CD8-positive, alpha-beta memory T cell (primary cell): ENCODE data around the gene SYNCRIP. TPM values are rescaled to one million over a fixed set of nuclear protein-coding genes. Genes with fewer than 3 reads are reported as not detected.

Experiments used
- CTCF ChIA-PET: fragments of 350-600 bp; sonication (Branson Sonifier 250); formaldehyde crosslinking; loops from one replicate; lab custom pipeline; 2021; ENCODE audit warnings: antibody characterized with exemption; lab: Charles Lee
- POLR2A ChIA-PET: fragments of 350-600 bp; sonication (Branson Sonifier 250); formaldehyde crosslinking; loops from one replicate; lab custom pipeline; 2021; ENCODE audit warnings: antibody characterized with exemption; lab: Charles Lee
- DNase-seq, 5 donors: peaks; one replicate each; pipeline versions ENCODE4 v3.0.0 to v3.0.0-alpha.2; 2020 to 2022; ENCODE audit warnings: mixed read lengths in 1 of 5
- H3K27ac ChIP-seq: one replicate; pipeline ENCODE4 v1.7.0; 2013; ENCODE audit warnings: low read depth, mild to moderate bottlenecking, low read length, moderate library complexity
- H3K27me3 ChIP-seq: 2 replicates; pipeline ENCODE4 v1.7.0; 2013; ENCODE audit warnings: low read length, mild to moderate bottlenecking; ENCODE audit not compliant: insufficient read depth, poor library complexity, severe bottlenecking
- H3K36me3 ChIP-seq: 2 replicates; pipeline ENCODE4 v1.7.0; 2013; ENCODE audit warnings: mild to moderate bottlenecking, low read length, moderate library complexity; ENCODE audit not compliant: insufficient read depth
- H3K4me1 ChIP-seq: 2 replicates; pipeline ENCODE4 v1.7.0; 2013; ENCODE audit warnings: mild to moderate bottlenecking, low read length, moderate library complexity; ENCODE audit not compliant: insufficient read depth
- H3K4me3 ChIP-seq: 2 replicates; pipeline ENCODE4 v1.7.0; 2013; ENCODE audit warnings: mild to moderate bottlenecking, low read length
- H3K9me3 ChIP-seq: 2 replicates; pipeline ENCODE4 v1.7.0; 2013; ENCODE audit warnings: mild to moderate bottlenecking, low read length
- H3K27ac Mint-ChIP-seq, 8 donors: one replicate each; pipeline ENCODE4 v1.8.0; 2020 to 2021; ENCODE audit warnings: mixed read lengths in 8 of 8, mild to moderate bottlenecking in 6 of 8, inconsistent platforms in 3 of 8, moderate library complexity in 3 of 8
- H3K27me3 Mint-ChIP-seq, 2 donors: one replicate each; pipeline ENCODE4 v1.8.0; 2020 to 2021; ENCODE audit warnings: mixed read lengths in 2 of 2, mild to moderate bottlenecking in 1 of 2, moderate library complexity in 1 of 2
- H3K36me3 Mint-ChIP-seq, 3 donors: one replicate each; pipeline ENCODE4 v1.8.0; 2020 to 2021; ENCODE audit warnings: mixed read lengths in 3 of 3, inconsistent platforms in 1 of 3, mild to moderate bottlenecking in 1 of 3
- H3K4me1 Mint-ChIP-seq, 3 donors: one replicate each; pipeline ENCODE4 v1.8.0; 2020 to 2021; ENCODE audit warnings: mixed read lengths in 3 of 3, inconsistent platforms in 1 of 3, mild to moderate bottlenecking in 1 of 3
- H3K4me3 Mint-ChIP-seq, 7 donors: one replicate each; pipeline ENCODE4 v1.8.0; 2020 to 2021; ENCODE audit warnings: mixed read lengths in 7 of 7, mild to moderate bottlenecking in 6 of 7, moderate library complexity in 4 of 7, inconsistent platforms in 2 of 7
- H3K9me3 Mint-ChIP-seq, 5 donors: one replicate each; pipeline ENCODE4 v1.8.0; 2020 to 2022; ENCODE audit warnings: mixed read lengths in 5 of 5, mild to moderate bottlenecking in 3 of 5, moderate library complexity in 2 of 5, inconsistent platforms in 1 of 5
- polyA plus RNA-seq: library from polyadenylated mRNA; unstranded; fragments of 300-500 nt; fragmentation: Illumina TruSeq; gene quantifications from one replicate; pipeline ENCODE4 v1.2.3, GENCODE V29; 2021
- total RNA-seq, 2 experiments: library from RNA; stranded (reverse); gene quantifications; one replicate each; pipeline ENCODE4 v1.2.3, GENCODE V29; 2021

SYNCRIP gene
- total and polyA plus RNA-seq, 3 experiments from 2014 or later, result 81.6 to 249 (median 247) TPM

DNA sequence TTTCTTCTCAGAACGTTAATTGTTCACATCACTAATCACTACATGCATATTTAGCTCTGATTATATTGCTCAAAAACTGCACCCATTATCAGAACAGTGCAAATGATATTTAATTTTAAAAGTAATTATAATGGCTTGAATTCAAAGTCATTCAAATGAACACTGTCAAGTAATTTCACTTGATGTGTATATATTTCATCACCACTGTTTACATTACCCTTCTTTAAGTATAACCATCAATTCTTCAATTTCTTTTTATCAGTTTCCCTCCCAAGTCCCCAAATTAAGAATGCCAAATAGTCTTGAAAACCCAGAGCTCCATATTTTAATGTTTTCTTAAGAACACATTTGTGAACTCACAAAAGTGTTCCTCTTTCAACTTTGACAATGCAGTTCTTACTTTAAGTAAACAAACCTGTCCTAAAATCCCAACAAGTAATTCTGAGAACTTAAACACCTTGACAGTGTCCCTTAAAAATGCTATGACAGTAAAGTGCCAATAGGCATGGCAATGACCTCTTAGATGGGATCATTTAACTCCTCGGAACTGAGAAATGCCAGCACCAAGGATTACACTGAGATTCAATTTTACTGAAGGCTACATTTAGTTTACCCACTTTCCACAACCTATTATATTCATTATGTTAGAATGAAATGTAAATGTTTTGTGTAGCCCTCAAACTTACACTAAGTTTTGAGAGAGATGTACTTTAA lies 32.3 kb downstream of the SYNCRIP start:
- peaks cover 0 to 2% of the 10 kb centered on the region in 2 donors for H3K27me3 Mint-ChIP-seq
- H3K4me3 Mint-ChIP-seq, result no peak overlapping the region

DNA sequence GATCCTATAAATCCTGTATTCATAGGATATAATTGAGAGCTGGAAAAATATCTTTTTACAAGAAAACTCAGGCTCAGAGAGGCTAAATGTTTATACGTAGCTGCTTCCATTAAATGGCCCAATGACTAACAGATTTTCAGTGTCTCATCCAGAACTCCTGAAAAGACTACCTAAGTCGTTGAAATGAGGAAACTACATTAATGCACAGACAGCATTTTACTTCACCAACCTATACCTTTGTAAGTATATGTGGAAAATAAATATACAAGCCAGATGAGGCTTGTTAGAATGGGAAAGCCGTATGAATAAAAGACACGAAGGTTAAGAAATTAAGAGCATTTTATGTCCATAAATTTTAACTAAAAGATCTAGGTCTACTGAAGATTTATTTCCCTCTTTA lies 40.6 kb downstream of the SYNCRIP start:
- POLR2A ChIA-PET, result no interaction called here
- Mint-ChIP-seq H3K9me3 (no peaks in the 10 kb centered on the region), H3K27me3 (no peaks in the 10 kb centered on the region), H3K4me1 (peaks cover 0 to 8% (median 6%) of the 10 kb centered on the region in 3 donors), H3K4me3 (no peak overlapping the region), H3K27ac (peak overlapping the region in 1 of 8 donors; percentile 6), H3K36me3 (peaks cover 0 to 7% (median 0%) of the 10 kb centered on the region in 3 donors)
- Histone ChIP-seq H3K36me3 (no peaks in the 10 kb centered on the region), H3K4me3 (no peak overlapping the region), H3K9me3 (no peaks in the 10 kb centered on the region), H3K27me3 (no peaks in the 10 kb centered on the region), H3K4me1 (no peaks in the 10 kb centered on the region), H3K27ac (no peak overlapping the region)
- CTCF ChIA-PET, result interaction anchor here (1.2 kb wide), 1 partner anchor 9 kb away, joined by 3 read pairs; no protein-coding TSS in a partner anchor
- no peak for DNase-seq

More for the DNA sequence above, 32.3 kb downstream of the SYNCRIP start:
- no peak for DNase-seq
- H3K4me1 Mint-ChIP-seq, result peaks cover 12 to 15% (median 14%) of the 10 kb centered on the region in 3 donors
- peaks cover 4 to 69% (median 10%) of the 10 kb centered on the region in 3 donors for H3K36me3 Mint-ChIP-seq
- peak overlapping the region in 4 of 8 donors; percentile 5 to 69 (median 39) for H3K27ac Mint-ChIP-seq
- ChIA-PET POLR2A (interaction anchor here (0.9 to 1.1 kb wide), 2 partner anchors 29 to 57 kb away, joined by 3 to 4 read pairs; no protein-coding TSS in a partner anchor), CTCF (interaction anchor here (1.6 kb wide), 1 partner anchor 12 kb away, joined by 3 read pairs; no protein-coding TSS in a partner anchor)
- H3K9me3 ChIP-seq, result no peaks in the 10 kb centered on the region
- peaks cover 27% of the 10 kb centered on the region for H3K36me3 ChIP-seq
- H3K4me1 ChIP-seq, result no peaks in the 10 kb centered on the region
- no peaks in the 10 kb centered on the region for H3K27me3 ChIP-seq
- H3K9me3 Mint-ChIP-seq, result no peaks in the 10 kb centered on the region
- H3K27ac ChIP-seq, result no peak overlapping the region
- H3K4me3 ChIP-seq, result no peak overlapping the region

DNA sequence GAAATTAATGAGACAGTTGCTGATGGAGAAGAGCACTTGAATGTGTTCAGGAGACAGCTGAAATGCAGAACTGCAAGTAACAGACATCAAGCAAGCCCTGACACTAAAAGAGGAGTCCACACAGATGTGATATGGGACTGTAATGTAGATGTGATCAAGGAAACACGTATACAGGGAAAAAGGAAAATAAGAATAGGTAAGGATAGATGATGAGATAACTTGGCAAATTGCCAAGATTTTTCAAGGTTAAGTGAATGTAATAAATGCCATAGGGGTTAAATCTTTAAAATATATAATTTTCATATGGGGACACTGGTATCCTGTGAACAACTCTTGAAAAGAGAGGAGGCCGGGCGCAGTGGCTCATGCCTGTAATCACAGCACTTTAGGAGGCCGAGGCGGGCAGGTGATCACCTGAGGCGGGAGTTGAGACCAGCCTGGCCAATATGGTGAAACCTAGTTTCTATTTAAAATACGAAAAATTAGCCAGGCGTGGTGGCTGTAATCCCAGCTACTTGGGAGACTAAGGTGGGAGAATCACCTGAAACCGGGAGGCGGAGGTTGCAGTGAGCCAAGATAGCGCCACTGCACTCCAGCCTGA lies 41.9 kb downstream of the SYNCRIP start:
- peaks cover 0 to 4% (median 0%) of the 10 kb centered on the region in 3 donors for H3K36me3 Mint-ChIP-seq
- ChIA-PET CTCF (no interaction called here), POLR2A (interaction anchor here (0.6 kb wide), 1 partner anchor 151 kb away, joined by 3 read pairs; the partner anchor contains the start of gene NT5E)
- peak overlapping the region in 1 of 8 donors; percentile 64 for H3K27ac Mint-ChIP-seq
- Histone ChIP-seq H3K4me3 (no peak overlapping the region), H3K27ac (no peak overlapping the region), H3K4me1 (no peaks in the 10 kb centered on the region), H3K9me3 (no peaks in the 10 kb centered on the region), H3K36me3 (no peaks in the 10 kb centered on the region), H3K27me3 (no peaks in the 10 kb centered on the region)
- no peaks in the 10 kb centered on the region for H3K9me3 Mint-ChIP-seq
- H3K4me3 Mint-ChIP-seq, result peak overlapping the region in 1 of 7 donors; percentile 15
- DNase-seq, result no peak
- H3K27me3 Mint-ChIP-seq, result no peaks in the 10 kb centered on the region
- peaks cover 0 to 8% (median 4%) of the 10 kb centered on the region in 3 donors for H3K4me1 Mint-ChIP-seq

DNA sequence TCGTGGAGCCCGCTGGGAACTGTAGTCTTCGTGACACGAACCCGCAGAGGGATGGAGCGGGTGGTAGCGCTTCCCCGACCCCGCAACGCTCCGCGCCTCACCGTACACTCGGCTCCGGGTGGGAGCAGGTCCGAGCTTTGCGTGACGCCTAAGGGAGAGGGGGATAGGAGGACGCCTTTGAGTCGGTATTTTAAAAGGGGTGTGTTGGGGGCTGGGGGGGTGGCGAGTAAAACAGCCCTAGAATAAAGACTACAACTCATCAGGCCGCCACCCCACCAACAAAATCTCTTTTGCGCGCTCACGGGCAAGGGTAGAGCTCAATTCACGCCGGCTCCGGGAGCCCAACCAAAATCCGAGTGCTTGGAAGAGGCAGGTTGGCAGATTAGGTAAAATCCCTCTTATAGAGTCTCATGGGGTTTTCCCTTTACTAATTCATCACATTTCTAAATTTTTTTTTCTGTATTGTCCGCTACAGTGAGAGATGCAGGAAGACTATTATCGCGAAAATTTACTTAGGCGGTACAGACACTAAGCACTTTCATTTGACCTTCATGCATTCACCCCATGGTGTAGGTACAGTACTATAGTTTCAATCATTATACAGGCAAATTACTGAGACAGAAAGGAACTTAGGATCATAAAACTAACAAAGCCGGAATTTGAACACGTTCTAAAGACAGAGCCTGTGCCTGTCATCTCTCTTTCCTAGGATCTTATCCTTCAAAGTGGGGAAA lies 48.3 kb downstream of the SYNCRIP start:
- Histone ChIP-seq H3K27ac (peak overlapping the region; percentile 80), H3K4me1 (peaks cover 15% of the 10 kb centered on the region), H3K36me3 (no peaks in the 10 kb centered on the region), H3K27me3 (no peaks in the 10 kb centered on the region), H3K4me3 (peak overlapping the region; percentile 71), H3K9me3 (no peaks in the 10 kb centered on the region)
- ChIA-PET POLR2A (interaction anchor here (0.7 to 2.6 kb wide), 5 partner anchors 47 to 84 kb away, joined by 3 to 57 read pairs (median 7); partner anchors contain the start of gene SYNCRIP), CTCF (interaction anchor here (1.0 to 2.4 kb wide), 3 partner anchors 14 to 84 kb away, joined by 4 to 18 read pairs (median 5); no protein-coding TSS in a partner anchor)
- peak overlapping the region; percentile 90 to 99 (median 98) for H3K4me3 Mint-ChIP-seq
- peaks cover 41 to 51% (median 51%) of the 10 kb centered on the region in 3 donors for H3K4me1 Mint-ChIP-seq
- peak overlapping the region; percentile 83 to 99 (median 98) for H3K27ac Mint-ChIP-seq
- no peaks in the 10 kb centered on the region for H3K9me3 Mint-ChIP-seq
- peaks cover 4 to 25% (median 16%) of the 10 kb centered on the region in 3 donors for H3K36me3 Mint-ChIP-seq
- no peaks in the 10 kb centered on the region for H3K27me3 Mint-ChIP-seq
- peak in 2 of 5 donors; percentile 34 to 39 for DNase-seq

DNA sequence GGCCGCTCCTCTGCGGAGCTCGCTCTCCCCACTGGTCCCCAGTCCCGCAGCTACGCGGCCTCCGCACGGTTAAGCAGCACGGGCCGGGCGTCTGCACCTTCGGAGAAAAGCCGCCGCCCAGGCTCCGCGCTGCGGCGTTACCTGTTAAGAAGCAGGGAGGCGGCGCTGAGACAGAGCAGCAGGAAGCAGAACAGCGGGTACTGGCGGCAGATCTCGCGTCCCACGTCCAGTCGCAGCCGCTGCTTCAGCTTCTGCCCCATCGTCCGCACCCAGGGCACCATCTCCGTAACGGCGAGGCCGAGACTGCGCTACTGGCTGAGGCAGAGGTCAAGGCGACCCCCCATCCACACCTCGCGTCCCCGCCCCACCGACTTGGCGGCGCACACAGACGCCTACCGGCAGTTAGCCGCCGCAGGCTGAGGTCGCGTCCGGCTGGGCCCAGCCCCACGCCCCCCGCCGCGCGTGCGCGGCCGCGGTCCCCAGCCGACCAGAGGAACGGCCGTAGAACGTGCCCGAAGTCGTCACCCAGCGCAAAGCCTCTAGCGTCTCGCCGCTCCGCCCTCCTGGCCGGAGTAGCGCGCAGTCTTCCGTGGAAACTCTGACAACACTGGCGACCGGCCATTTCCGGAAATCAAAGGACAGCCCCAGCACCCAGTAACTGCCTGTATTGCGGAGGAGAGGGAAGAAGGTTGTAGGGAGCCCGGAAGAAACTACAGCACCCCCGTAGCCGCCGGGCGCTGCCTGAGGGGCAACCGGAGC lies 49.1 kb downstream of the SYNCRIP start, which contains the start of gene SNX14:
Gene SNX14, minus strand, starts transcription at position 421 of the 759 bp plus-strand sequence. Its CDS starts 140 bp downstream, at position 281.
- no peaks in the 10 kb centered on the region for H3K9me3 ChIP-seq
- no peaks in the 10 kb centered on the region for H3K36me3 ChIP-seq
- H3K27me3 Mint-ChIP-seq, result no peaks in the 10 kb centered on the region
- CTCF ChIA-PET, result interaction anchor here (0.8 to 2.4 kb wide), 8 partner anchors 9 to 85 kb away, joined by 3 to 18 read pairs (median 4); partner anchors contain the start of gene SYNCRIP
- H3K4me1 ChIP-seq, result peaks cover 15% of the 10 kb centered on the region
- H3K27ac ChIP-seq, result peak within 1 kb of the TSS; percentile 80
- DNase-seq, result peak; percentile 61 to 88 (median 81)
- peak within 1 kb of the TSS; percentile 83 to 99 (median 98) for H3K27ac Mint-ChIP-seq
- peaks cover 45 to 58% (median 58%) of the 10 kb centered on the region in 3 donors for H3K4me1 Mint-ChIP-seq
- peak within 1 kb of the TSS; percentile 71 for H3K4me3 ChIP-seq
- H3K27me3 ChIP-seq, result no peaks in the 10 kb centered on the region
- H3K36me3 Mint-ChIP-seq, result peaks cover 4 to 30% (median 19%) of the 10 kb centered on the region in 3 donors
- peak within 1 kb of the TSS; percentile 90 to 99 (median 98) for H3K4me3 Mint-ChIP-seq
- POLR2A ChIA-PET, result interaction anchor here (0.7 to 2.6 kb wide), 6 partner anchors 45 to 85 kb away, joined by 3 to 57 read pairs (median 8); partner anchors contain the start of gene SYNCRIP
- H3K9me3 Mint-ChIP-seq, result no peaks in the 10 kb centered on the region

DNA sequence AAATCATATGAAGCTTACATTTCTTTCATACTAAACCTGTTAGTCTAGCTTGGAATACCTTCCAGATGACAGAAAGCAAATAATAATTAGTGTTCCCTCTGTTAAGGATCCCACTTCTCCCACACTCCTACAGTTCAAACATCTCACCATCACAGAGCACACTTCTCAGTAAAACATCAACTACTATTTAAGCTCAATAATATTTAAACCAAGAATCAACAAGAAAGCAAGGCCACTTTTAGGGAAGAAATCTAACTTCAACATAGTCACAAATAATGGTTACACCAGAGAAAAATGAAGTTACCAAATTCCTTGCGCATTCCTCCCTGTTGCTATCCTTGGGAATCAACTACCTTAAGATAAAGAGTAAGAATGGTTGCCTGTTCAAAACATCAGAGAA lies 50.7 kb downstream of the SYNCRIP start:
- no peak overlapping the region for H3K4me3 ChIP-seq

More for the DNA sequence above, 50.7 kb downstream of the SYNCRIP start:
- H3K9me3 ChIP-seq, result no peaks in the 10 kb centered on the region
- no peaks in the 10 kb centered on the region for H3K9me3 Mint-ChIP-seq
- no peak for DNase-seq
- H3K27ac Mint-ChIP-seq, result peak overlapping the region; percentile 20 to 83 (median 47)
- ChIA-PET CTCF (interaction anchor here (1.0 to 1.3 kb wide), 2 partner anchors 17 to 86 kb away, joined by 3 to 4 read pairs; no protein-coding TSS in a partner anchor), POLR2A (interaction anchor here (1.0 kb wide), 1 partner anchor 12 kb away, joined by 3 read pairs; no protein-coding TSS in a partner anchor)
- peaks cover 46 to 68% (median 65%) of the 10 kb centered on the region in 3 donors for H3K4me1 Mint-ChIP-seq
- peaks cover 6 to 35% (median 22%) of the 10 kb centered on the region in 3 donors for H3K36me3 Mint-ChIP-seq
- H3K4me3 Mint-ChIP-seq, result peak overlapping the region; percentile 57 to 99 (median 98)
- no peaks in the 10 kb centered on the region for H3K27me3 ChIP-seq
- peaks cover 15% of the 10 kb centered on the region for H3K4me1 ChIP-seq
- H3K27me3 Mint-ChIP-seq, result no peaks in the 10 kb centered on the region
- H3K27ac ChIP-seq, result no peak overlapping the region
- H3K36me3 ChIP-seq, result no peaks in the 10 kb centered on the region
